ENCODE data around the gene GABRQ.
A peak's percentile ranks its signal among the peaks of the same experiment; 100 is the strongest.

DNA sequence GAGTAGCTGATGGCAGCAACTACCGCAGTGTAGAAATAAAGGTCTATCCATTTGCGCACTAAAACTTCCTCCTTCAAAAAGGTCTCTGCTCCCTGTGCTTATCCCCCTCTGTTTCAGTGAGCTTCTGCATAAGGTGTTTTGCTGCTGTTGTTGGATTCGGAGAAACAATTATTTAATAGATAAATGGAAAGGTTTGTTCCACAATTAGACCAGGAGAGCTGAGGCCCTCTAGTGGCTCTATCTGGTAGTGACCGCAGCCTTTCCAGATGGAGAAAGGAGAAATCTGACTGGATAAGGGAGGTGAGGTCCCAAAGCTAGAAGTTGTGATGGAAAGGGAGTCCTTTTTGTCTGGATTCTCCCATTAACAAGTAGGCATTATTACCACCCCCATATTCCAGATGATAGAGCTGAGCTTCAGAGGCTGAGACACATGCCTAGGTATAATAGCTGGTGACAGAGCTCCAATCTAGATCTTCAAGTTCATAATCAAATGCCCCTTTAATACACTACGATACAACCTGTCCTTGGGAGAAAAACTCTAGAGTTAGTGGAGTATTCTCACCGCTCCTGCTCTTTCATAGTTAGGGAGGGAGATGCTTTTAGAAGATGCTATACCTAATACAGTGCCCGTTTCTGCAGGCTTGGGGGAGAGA, 5.1 kb upstream of the GABRQ start:
- no peak for TF ChIP-seq POLR2AphosphoS5 (IDR thresholded peaks at IDR 0.05)
- TF ChIP-seq, protein P1, sequence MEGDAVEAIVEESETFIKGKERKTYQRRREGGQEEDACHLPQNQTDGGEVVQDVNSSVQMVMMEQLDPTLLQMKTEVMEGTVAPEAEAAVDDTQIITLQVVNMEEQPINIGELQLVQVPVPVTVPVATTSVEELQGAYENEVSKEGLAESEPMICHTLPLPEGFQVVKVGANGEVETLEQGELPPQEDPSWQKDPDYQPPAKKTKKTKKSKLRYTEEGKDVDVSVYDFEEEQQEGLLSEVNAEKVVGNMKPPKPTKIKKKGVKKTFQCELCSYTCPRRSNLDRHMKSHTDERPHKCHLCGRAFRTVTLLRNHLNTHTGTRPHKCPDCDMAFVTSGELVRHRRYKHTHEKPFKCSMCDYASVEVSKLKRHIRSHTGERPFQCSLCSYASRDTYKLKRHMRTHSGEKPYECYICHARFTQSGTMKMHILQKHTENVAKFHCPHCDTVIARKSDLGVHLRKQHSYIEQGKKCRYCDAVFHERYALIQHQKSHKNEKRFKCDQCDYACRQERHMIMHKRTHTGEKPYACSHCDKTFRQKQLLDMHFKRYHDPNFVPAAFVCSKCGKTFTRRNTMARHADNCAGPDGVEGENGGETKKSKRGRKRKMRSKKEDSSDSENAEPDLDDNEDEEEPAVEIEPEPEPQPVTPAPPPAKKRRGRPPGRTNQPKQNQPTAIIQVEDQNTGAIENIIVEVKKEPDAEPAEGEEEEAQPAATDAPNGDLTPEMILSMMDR (IDR thresholded peaks at IDR 0.05), result peak in 2 of 4 experiments; percentile 58 to 59
- TF ChIP-seq POLR2A (IDR thresholded peaks at IDR 0.05), result no peak
